H1 (cell line): ENCODE data around the gene EPB42. TPM values are rescaled to one million over a fixed set of nuclear protein-coding genes. Genes with fewer than 3 reads are reported as not detected.

ENCODE experiments used
- CBX5 ChIP-seq: fragments of 300-800, 300-1000 bp; sonication (generic); IDR thresholded peaks from 2 replicates; pipeline ENCODE4 v1.7.1; 2016; ENCODE audit warnings: antibody characterized with exemption, low read length, low read depth
- E2F6 ChIP-seq: IDR thresholded peaks from 2 replicates; pipeline ENCODE4 v1.6.1; 2012; ENCODE audit warnings: inconsistent platforms
- TAF1 ChIP-seq: IDR thresholded peaks from 2 replicates; pipeline ENCODE4 v1.6.1; 2011; ENCODE audit warnings: mild to moderate bottlenecking, low read depth, low read length
- polyA plus RNA-seq, 7 experiments: library from polyadenylated mRNA; depleted of rRNA in 3 of 7; stranded (reverse) in 5 of 7; unstranded in 2 of 7; fragments of >200 nt in 5 of 7; fragments of 200-250 nt in 2 of 7; gene quantifications; 1 replicate in 5 of 7; 2 replicates in 1 of 7; 4 replicates in 1 of 7; pipeline versions ENCODE4 v1.2.1 to v1.2.3, GENCODE V29; 2011 to 2013; ENCODE audit warnings: missing spikeins in 2 of 7, mixed read lengths in 2 of 7
- total RNA-seq: library from RNA; stranded (reverse); fragmentation: NEBNext Ultra II Directional; extraction: Animal tissue kit (Norgen Biotek cat#: 25700); gene quantifications from 2 replicates; pipeline ENCODE4 v1.2.1, GENCODE V29; 2021

EPB42 gene
- total and polyA plus RNA-seq, 2 of the 8 experiments (the other 6 are each of a cell fraction or from before 2014, with no cell fraction given), result not detected

DNA sequence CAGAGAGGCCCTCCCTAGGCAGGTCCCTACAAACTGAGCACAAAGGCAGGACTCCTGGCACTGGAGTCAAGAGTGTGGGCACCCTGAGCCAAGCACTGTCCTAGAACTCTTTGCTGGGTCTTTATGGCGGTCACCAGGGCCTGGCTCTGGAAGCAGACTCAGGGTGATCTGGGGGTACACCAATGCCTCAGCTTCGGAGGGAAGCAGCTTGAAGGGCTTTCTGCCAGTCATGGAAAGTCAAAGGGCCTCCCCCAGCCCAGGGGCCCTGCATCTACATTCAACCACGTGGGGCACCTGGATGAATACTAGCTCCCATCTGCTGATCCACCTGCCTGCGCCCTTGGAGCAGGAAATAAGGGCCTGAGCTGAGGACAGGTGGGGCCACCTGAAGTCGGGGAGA, 7.4 kb downstream of the EPB42 start (continued):
- TF ChIP-seq CBX5 (no peak), TAF1 (no peak), E2F6 (no peak)
